HG02970 (cell line): ENCODE data around the gene SPIRE2.

Source experiments
- ATAC-seq: cut with Tn5 transposase; IDR thresholded peaks from one replicate; pipeline ENCODE4 v1.9.1; 2021; ENCODE audit warnings: mild to moderate bottlenecking, moderate library complexity, moderate number of reproducible peaks; ENCODE audit not compliant: unreplicated experiment, low FRiP score

Gene SPIRE2

GRCh38 chr16:89892635-89893034 lies 64.4 kb downstream of the SPIRE2 start:
- no peak for ATAC-seq

- no peak for ATAC-seq
Observed at GRCh38 chr16:89893642-89894548, 65.6 kb downstream of the SPIRE2 start.

GRCh38 chr16:89895482-89896250 lies 67.4 kb downstream of the SPIRE2 start:
- no peak for ATAC-seq

- ATAC-seq: no peak
Observed at GRCh38 chr16:89897204-89897603, 68.9 kb downstream of the SPIRE2 start.

GRCh38 chr16:89898201-89898967 lies 70.1 kb downstream of the SPIRE2 start:
- ATAC-seq: no peak

GRCh38 chr16:89899879-89900481 lies 71.7 kb downstream of the SPIRE2 start:
- no peak for ATAC-seq

GRCh38 chr16:89900885-89901284 lies 72.6 kb downstream of the SPIRE2 start:
- no peak for ATAC-seq

- ATAC-seq: no peak
Observed at GRCh38 chr16:89902980-89903379, 74.7 kb downstream of the SPIRE2 start.

- no peak for ATAC-seq
Observed at GRCh38 chr16:89903908-89904515, 75.7 kb downstream of the SPIRE2 start.

- no peak for ATAC-seq
Observed at GRCh38 chr16:89904606-89905510, 76.6 kb downstream of the SPIRE2 start.

GRCh38 chr16:89905511-89906139 lies 77.3 kb downstream of the SPIRE2 start:
- no peak for ATAC-seq

- ATAC-seq: no peak
Observed at GRCh38 chr16:89906140-89907025, 78.1 kb downstream of the SPIRE2 start.

GRCh38 chr16:89907055-89907814 lies 79.0 kb downstream of the SPIRE2 start:
- ATAC-seq: no peak

- ATAC-seq: no peak
Observed at GRCh38 chr16:89908236-89908635, 80.0 kb downstream of the SPIRE2 start.

GRCh38 chr16:89909777-89910716 lies 81.8 kb downstream of the SPIRE2 start:
- no peak for ATAC-seq
